ELR (cell line): ENCODE data around the gene HRAS.

Experiments
- DNase-seq: peaks from one replicate; pipeline ENCODE4 v3.0.0-alpha.2; 2015; ENCODE audit warnings: low read depth

HRAS gene

DNA sequence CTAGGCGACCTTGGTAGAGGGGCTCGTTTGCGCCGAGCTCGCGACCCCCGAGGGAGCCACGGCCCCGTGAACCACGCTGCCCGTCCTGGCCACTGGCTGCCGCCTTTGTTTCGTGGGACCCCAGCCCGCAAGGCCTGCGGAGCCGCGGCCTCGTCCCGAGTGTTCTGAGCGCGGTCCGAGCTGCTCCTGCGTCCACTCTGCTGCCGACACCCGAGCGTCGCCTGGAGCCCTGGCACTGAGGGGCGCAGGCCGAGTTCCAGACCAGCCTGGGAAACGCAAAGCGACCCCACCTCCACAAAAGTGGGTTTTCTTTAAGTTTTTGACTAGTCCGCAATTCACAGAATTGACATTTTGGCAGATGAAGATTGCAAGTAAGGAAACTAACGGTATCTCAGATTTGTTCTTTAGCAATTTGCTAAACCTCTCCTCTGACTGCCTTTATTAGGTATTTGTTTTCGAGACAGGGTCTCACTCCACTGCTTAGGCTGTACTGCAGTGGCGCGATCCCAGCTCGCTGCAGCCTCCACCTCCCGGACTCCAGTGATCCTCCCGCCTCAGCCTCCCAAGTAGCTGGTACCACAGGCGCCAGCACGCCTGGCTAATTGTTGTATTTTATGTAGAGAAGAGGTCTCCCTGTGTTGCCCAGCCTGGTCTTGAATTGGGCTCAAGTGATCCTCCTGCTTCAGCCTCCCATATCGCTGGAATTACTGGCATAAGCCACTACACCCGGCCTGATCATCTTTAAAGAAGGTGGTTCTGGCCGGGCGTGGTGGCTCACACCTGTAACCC lies 27.5 kb downstream of the HRAS start:
- peak; percentile 19 for DNase-seq

DNA sequence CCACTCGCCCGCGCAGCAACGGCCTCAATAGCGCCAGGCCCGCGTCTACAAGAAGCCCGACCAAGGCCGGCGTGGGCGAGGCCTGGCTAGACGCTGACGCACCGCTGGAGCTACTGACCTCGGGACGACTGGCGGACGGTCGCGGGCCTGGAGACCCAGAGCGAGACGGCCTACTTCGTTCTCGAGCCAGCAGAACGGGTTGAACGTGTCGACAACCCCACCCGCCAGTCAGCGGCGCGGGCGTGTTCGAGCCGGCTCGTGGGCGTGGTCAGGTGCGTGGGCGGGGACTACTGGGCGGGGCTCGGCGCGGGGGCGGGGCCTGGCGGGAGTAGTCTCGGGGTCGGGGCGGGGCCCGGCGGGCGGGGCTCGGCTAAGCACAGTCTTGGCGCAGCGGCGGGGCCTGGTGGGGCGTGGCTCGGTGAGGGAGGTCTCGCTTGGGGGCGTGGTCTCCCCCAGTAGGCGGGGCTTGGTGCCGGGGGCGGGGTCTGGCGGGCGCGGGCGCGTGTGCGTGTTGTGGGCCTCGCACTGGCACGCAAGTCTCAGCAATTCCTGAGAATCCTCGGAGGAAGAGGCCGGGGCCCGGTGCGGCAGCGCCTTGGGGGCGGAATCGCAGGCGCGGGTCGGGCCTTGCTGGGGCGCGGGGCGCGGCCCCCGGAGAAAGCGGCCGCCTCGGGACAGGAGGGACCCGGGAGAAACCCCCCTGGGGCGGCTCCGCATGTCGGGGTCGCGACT lies 28.2 kb downstream of the HRAS start, which contains the start of gene RNH1:
TSS of gene RNH1 (minus strand) at position 248 of the 732 bp plus-strand sequence. CDS start 5,080 bp downstream, outside the sequence.
- DNase-seq: peak; percentile 92

DNA sequence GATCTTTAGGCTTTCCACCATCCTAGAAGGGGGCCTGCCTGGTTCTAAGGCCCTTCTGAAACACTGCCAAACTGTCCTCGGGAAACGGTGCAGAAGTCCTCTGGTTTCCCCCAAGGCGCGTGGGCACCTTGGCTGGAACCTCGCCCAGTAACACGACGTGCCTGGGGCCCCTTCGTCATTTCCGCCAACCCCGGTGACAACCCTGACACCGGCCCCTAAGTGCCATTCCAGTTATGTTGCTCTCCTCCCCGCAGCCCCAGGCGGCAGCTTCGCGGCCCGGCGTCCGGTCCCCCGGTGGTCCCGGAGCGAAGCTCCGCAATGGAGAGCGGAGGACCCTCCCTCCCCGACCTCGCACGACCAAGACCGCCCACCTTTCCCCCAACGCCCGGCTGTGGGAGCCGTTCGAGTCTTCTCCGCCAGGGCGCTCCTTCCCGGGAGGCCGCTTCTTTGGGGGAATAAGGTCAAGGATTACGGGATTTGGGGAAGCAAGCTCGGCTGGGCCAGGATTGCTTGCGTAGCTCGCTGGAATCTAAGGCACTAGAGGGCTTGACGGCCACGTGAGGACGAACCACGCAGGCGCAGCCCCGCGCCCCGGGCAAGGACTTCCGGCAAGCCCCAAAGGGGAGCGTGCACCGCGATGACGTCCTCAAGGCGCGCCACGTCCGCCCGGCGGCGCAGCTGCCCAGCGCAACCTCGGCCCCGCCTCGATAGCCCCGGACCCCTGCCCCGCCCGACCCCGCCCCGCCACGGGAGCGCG lies 29.0 kb downstream of the HRAS start:
- DNase-seq: peak; percentile 97

DNA sequence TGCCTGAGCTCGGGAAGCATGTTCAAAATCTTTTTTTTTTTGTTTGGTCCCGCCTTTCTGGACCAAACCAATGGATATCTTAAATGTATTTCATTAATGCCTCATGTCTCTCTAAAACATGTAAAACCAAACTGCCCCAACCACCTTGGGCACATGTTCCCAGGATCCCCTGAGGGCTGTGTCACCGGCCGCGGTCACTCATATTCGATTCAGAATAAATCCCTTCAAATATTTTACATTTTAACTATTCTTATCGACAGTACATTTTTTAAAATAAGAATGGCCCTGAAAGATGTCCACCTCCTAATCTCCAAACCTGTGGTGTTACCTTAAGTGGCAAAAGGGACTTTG lies 30.4 kb downstream of the HRAS start:
- DNase-seq: no peak

DNA sequence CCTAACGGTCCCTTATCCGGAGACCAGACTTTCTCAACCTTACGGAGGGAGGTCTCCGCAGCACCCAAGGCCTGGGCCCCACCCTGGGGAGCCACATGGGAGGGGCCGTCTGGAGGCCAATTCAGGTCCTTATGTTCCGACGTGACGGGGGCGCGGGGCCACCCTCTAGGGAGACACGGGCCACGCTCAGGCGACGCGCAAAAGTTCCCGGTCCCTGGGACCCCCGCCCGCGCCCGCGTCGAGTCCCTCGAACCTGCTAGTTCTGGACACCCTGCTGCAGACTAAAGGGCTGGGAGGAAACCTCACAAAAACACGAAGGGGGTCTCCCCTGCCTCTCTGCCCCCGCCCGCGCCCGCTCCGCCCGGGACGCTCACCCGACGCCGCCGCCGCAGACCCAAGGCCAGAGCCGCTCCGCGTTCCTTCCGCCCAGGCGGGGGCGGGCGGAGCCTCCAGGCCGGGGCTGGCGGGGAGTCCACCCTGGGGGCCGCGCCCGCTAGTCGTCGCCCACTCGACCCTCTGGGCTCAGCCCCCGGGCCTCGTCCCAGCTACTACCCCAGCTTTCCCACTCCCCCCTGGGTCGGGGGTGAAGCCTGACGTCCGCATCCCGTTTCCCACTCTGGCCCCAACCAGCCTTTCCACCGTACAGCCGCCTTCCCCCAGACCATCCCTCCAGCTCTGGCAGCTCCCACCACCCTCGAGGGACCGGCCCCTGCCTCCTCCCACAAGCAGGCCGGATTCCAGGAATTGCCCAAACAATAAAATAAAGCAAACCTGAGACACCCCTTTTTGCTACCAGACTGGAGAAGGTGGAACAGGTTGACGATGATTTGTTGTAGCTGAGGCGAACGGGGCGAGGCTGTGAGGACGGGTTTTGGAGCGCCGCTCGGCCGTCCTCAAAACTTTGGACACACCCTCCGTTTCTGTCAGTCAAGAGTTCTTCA lies 31.1 kb downstream of the HRAS start:
- DNase-seq: no peak

DNA sequence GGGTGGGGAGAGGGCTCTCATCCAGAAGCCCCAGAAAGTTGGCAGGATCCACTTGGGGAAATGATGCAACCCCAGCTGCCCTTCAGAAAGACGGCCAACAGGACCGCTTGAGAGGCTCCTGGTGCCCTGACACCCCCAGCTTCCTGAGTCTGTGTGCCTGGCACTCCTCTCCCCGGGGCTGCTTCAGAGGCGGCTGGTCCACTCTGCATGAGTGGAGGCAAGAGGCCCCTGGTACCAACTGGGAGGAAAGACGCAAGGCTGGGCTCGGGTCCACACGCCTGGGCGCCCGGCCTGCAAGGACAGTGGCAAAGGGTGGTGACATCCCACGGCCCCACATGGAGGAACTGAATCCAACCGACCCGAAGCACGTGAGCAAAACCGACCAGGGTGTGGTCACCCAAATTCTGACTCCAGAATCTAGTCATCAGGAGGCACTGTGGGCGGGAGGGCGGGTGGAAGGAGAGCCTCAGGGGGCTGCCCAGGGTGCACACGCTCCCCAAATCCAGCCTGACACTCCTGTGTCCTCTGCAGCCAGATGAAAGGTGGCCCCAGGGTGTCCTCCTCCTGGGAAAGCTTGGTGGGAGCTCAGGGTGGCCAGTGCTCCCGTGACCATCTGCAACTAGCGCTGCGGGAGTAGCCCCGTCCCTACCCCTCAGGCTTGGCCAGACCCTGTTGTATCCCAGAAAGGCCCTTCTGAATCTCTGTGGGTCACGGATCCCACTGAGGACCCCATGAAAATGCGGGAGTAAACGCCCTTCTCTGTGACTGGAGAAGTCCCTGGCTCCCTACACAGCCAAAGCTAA lies 32.0 kb downstream of the HRAS start:
- no peak for DNase-seq

DNA sequence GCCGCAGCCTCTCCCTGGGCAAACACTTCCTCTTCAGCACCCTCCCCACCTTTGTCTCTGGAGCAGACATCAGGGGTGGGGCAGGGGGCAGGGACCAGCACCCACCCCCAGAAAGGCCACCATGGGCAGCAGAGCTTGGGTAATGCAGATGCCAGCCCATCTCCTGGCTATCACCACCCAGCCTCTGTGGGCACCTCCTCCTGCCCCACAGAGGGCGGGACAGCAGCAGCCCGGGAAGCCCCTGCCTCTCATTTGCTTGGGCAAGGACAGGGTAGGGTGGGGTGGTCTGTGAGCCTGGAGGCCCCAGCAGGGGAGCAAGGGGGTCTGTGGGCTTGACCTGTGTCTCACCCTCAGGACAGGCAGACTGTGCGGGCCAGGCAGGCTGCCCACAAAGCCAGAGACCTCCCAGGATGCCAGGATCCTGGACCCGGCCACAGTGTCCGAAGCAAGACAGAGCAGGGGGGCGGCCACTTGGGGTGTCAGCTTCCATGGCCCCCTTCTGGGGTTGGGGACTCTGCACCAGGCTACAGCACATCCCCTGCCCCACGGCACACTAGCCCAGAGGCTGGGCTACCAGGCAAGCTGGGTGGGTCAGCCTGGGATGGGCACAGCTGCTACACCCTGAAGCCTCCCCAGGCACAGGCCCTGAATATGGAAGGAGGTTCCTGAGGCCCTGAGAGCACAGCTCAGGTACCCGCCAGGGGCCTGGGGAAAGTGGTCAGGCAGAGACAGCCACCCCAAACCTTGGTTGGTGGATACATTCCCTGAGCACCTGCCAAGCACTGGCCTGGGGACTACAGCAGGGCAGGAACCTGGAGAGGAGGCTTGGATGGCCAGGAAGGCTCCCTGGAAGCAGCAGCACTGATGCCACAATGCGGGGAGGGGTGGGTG lies 32.8 kb downstream of the HRAS start:
- DNase-seq: no peak

DNA sequence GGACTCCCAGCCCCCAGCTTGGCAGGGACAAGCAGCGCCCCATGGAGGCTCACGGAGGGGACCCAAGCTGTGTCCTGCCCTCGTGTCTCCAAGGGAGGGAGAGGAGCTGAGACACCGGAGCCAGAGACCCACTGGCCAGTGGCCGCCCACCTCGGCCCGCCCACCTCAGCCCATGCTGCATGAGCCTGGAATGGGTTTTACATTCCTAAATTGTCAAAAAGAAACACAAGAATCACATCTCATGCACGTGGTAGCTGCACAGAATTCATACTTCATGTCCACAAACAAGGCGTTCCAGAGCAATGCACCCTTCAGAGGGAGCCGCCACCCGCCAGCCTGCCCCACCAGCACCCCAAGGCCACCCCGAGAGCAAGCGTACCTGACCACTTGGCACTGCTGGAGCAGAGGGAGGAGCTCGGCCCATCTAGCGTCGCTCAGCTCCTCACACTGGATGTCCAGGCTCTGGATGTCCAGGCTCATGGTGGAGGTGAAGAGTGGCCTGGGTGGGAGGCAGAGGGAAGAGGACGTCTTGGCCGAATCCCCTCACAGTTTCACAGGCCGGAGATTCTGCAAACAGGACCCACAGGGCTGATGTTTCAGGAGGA lies 33.6 kb downstream of the HRAS start:
- no peak for DNase-seq

DNA sequence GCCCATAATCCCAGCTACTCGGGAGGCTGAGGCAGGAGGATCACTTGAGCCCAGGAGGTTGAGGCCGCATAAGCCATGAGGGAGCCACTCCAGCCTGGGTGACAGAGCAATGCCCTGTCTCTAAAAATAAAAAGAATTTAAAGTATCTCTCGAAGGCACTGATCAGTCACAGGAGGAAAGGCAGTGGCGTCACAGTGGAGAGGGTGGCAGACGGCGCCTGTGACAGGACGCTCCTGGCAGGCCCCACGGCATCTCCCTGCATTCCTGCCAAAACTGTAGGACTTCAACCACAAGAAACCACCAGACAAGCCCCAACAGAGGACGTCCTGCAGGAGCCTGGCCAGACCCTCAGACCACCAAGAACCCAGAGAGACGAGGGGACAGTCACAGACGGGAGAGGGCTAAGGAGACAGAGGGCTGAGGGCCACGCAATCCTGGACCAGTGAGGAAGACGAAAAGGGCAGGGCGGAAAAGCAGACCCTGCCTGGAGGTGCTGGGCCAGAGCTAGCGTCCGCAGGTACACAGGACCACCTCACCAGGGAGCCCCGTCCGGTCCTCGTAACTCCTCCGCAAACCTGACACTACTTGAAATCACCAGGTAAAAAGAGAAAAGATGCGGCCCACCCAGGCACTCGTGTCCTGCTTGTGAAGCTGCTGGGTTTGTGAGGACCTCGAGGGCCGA lies 34.2 kb downstream of the HRAS start:
- DNase-seq: no peak

DNA sequence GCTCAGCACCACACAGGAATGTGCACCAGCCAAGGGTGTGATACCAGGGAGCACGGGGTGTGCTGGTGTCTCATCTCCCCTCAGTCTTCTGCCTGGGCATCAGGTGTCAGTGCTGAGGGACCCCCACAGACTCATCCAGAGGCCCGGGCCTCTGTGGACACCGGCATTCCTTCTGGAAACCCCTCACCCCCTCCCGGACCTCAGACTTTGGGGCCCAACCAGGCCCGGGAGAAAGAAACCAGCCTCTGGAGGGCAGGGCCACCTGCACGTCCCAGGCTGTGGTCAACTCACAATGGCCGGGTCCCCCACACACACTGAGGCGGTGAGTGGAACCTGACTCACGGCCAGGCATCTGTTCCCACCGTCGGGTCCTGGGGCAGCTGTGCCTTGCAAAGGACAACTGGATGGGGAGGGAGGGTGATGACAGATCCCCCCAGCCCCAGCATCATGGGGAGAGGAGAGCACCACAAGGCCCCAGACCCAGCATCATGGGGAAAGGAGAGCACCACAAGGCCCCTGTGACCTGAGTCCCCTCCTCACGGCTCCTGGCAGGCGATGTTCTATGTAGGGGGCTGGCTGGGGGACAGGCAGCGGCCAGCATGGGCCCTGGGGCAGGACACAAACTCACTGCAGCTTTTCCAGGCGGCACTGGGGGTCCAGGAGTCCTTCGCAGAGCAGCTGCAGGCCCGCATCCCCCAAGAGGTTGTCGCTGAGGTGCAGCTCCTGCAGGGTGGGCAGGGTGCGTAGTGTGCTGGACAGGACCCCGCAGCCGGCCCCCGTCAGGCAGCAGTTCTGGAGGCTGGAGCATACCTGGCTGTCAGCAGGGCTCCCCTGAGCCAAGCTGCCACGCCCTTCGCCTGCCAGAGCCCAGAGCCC lies 35.9 kb downstream of the HRAS start:
- no peak for DNase-seq

DNA sequence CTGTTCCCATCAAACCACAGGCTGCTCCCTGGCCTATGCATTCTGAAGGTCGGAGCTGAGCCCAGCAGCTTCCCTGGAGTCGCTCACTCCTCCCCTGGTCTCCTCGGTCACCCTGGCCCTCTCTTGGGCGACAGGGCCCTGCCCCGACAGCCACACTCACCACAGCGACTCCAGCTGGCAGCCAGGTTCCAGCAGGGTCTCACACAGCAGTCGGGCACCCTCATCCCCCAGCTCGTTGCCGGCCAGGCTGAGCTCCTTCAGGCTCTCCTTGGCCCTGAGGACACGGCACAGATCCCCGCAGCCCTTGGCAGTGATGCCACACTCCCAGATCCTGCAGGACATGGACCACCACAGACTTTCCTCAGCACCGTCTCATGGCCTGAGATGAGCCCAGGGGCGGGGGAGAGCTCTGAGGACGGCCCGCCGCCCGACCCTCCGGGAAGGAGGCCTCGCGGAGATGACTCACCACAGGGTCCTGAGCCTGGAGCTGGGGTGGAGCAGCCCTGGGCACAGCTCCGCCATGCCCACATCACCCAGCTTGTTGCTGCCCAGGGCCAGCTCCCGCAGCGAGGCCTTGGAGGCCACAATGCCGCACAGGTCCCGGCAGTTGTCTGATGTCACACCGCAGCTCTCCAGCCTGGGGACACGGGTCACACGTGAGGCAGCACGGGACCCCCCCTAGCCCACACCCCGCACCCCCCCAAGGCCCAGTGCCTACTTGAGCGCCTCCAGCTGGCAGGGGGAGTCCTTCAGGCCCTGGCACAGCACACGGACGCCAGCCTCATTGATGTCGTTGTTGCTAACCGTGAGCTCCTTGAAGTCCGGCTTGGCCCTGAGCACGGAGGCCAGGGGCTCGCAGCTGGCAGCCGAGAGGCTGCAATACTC lies 36.8 kb downstream of the HRAS start:
- no peak for DNase-seq

DNA sequence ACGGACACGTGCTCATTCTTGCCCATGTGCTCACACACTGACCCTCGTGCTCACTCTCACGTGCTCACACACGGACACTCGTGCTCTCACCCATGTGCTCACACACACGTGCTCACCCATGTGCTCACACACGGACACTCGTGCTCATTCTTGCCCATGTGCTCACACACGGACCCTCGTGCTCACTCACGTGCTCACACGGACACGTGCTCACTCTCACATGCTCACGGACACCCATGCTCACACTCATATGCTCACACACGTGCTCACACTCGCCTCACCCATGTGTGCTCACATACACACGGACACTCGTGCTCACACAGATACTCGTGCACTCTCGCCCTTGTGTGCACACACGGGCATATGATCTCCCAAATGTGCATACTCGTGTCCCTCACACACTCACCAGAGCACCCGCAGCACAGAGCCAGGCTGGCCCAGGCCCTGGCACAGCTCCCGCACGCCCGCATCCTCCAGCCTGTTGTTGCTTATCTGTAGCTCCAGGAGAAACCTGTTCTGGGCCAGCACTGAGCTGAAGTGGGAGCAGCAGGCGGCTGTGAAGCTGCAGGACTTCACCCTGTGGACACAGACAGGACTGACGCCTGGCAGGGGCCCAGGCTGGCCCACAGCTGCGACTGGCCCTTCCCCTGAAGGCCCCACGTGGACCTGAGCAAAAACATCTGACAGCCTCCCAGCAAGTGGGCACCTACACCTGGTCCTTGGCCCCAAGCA lies 37.6 kb downstream of the HRAS start:
- no peak for DNase-seq

DNA sequence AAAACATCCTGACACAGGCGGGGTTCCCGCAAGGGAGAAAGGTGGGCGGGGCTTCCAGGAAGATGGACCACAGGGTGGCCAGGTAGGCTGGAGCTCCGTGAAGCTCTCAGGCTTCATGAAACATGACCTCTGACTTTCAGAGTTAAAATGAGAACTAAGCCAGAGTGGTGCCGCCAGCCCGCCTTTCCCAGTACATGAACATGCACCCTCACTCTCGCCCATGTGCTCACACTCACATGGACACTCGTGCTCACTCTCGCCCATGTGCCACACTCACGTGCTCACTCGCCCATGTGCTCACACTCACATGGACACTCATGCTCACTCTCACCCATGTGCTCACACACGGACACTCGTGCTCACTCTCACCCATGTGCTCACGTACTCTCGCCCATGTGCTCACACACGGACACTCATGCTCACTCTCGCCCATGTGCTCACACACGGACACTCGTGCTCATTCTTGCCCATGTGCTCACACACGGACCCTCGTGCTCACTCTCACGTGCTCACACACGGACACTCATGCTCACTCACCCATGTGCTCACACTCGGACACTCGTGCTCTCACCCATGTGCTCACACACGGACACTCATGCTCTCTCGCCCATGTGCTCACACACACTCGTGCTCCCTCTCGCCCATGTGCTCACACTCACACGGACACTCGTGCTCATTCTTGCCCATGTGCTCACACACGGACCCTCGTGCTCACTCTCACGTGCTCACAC lies 38.4 kb downstream of the HRAS start:
- peak; percentile 25 for DNase-seq

DNA sequence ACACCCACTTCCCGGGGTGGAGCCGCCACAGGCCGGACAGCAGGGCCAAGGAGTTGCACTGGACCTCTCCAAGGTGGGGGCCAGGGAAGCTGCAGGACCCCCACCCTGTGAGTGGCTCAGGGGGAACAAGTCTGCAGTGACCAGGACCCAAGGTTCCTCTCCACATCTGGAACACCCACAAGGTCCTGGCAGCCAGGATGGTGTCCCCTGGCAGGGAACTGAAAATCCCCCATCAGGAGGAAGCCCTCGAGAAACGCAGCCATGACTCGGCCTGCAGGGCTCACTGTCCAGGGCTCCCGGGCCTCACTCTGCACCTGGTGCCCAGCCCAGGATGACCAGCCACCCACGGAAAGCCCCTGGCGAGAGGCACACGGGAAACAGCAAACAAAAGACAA lies 39.8 kb downstream of the HRAS start:
- no peak for DNase-seq
